Prostate gland (tissue), 2 donors: Measurements from ENCODE around the gene ARHGAP24.

Experiments
- CTCF ChIP-seq, 4 experiments: fragments of 200-600 bp in 2 of 4; fragments of 450-650 bp in 2 of 4; sonication (generic) in 2 of 4; IDR thresholded peaks; 1 replicate in 3 of 4; 2 replicates in 1 of 4; pipeline ENCODE4 v1.5.1; 2016 to 2019; ENCODE audit warnings: antibody characterized with exemption in 4 of 4, mild to moderate bottlenecking in 2 of 4, moderate library complexity in 2 of 4
- POLR2A ChIP-seq: fragments of 450-650 bp; IDR thresholded peaks from one replicate; pipeline ENCODE4 v1.6.1; 2016; ENCODE audit warnings: antibody characterized with exemption, mild to moderate bottlenecking

GRCh38 chr4:86001591-86001990 lies 526.6 kb downstream of the ARHGAP24 start:
- TF ChIP-seq CTCF (IDR thresholded peaks at IDR 0.05) (no peak), POLR2A (no peak)
